ENCODE measurements around the gene FBXW11. TPM values are rescaled to one million over a fixed set of nuclear protein-coding genes. Genes with fewer than 3 reads are reported as not detected.

The FBXW11 gene
- total and polyA plus RNA-seq, 2 of the 8 experiments (the other 6 are each of a cell fraction or from before 2014, with no cell fraction given): 45.0 to 75.6 TPM

DNA sequence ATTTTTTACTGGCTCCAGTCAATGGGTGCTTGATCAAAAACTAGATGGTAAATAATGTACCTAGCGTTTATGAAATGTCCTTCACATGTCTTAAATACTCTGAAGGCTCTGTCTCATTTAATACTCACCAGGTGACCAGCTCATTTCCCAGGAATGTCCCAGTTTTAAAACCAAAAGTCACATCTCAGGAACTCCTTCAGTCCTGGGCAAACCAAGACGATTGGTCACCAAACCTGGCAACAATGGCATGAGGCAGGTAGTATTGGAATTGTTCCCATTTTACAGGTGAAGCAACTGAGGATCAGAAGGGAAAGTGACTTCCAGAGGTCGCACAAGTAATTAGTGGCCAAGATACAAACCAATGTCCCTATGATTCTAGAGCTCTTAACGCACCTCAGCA is 193.2 kb downstream of the FBXW11 start (continued):
- TF ChIP-seq FOSL1 (IDR thresholded peaks at IDR 0.05; ENCODE audit: insufficient read depth, low read depth, low read length): no peak
- no peak for TF ChIP-seq RNF2 (IDR thresholded peaks at IDR 0.05; ENCODE audit: borderline replicate concordance, low read depth, low read length, missing control alignments, poor library complexity, severe bottlenecking)
- no peak for TF ChIP-seq NRF1 (IDR thresholded peaks at IDR 0.05; ENCODE audit: low read depth, low read length)
- TF ChIP-seq CHD2 (IDR thresholded peaks at IDR 0.05; ENCODE audit: low read length): no peak

Other genes starting within 250 kb of the FBXW11 start
- gene SMIM23, start 220.8 kb downstream of the FBXW11 start, total RNA-seq (2021; fragmentation: NEBNext Ultra II Directional; extraction: Animal tissue kit (Norgen Biotek cat#: 25700)): not detected in 2 replicates
- gene SMIM23, start 220.8 kb downstream of the FBXW11 start, polyA plus RNA-seq (2011; rRNA removed): not detected in 2 replicates
- 20.8 and 21.4 TPM in 2 replicates for gene STK10, start 181.6 kb upstream of the FBXW11 start, total RNA-seq (2021; fragmentation: NEBNext Ultra II Directional; extraction: Animal tissue kit (Norgen Biotek cat#: 25700))
- 10.5 and 11.2 TPM in 2 replicates for gene STK10, start 181.6 kb upstream of the FBXW11 start, polyA plus RNA-seq (2011; rRNA removed)
- gene EFCAB9, start 187.5 kb upstream of the FBXW11 start, total RNA-seq (2021; fragmentation: NEBNext Ultra II Directional; extraction: Animal tissue kit (Norgen Biotek cat#: 25700)): not detected in 2 replicates
- not detected in 2 replicates for gene EFCAB9, start 187.5 kb upstream of the FBXW11 start, polyA plus RNA-seq (2011; rRNA removed)

Measured in H1 (cell line).